K562 (cell line): ENCODE data around the gene WDR35. TPM values are rescaled to one million over a fixed set of nuclear protein-coding genes. Genes with fewer than 3 reads are reported as not detected.

Experiments used
- ATAC-seq: fragments of 200-7000 bp; cut with Tn5 transposase; 3 replicates; pipeline ENCODE4 v1.9.1; 2020; ENCODE audit warnings: moderate library complexity
- BruUV-seq: library from RNA; stranded (reverse); fragments of 400-500 nt; replicated peaks from 2 replicates; lab custom pipeline; 2021; lab: Mats Ljungman, UMichigan
- CTCF ChIA-PET: fragments of 300-600 bp; formaldehyde crosslinking; extraction: SDS; loops from one replicate; lab custom pipeline; 2021; ENCODE audit warnings: low intra/inter-chr PET ratio; lab: Yijun Ruan, JAX
- POLR2A ChIA-PET: fragments of 300-600, 350-650 bp; sonication (Branson Sonifier 250); formaldehyde crosslinking; extraction: SDS; loops from one replicate; lab custom pipeline; 2021; ENCODE audit warnings: antibody characterized with exemption, inconsistent platforms; lab: Yijun Ruan, JAX
- DNase-seq, 4 experiments: peaks; one replicate each; pipeline versions ENCODE4 v3.0.0 to v3.0.0-alpha.2; 2011 to 2018; ENCODE audit warnings: low spot score in 3 of 4, mixed read lengths in 3 of 4; ENCODE audit errors: extremely low read depth in 1 of 4
- FAIRE-seq: peaks from 2 replicates; lab custom pipeline; 2011; peaks lifted over from hg19 to GRCh38; lab: Jason Lieb, UNC
- H2AFZ ChIP-seq: 2 replicates; pipeline ENCODE4 v1.6.0; 2011; ENCODE audit warnings: low read depth, low read length, control low read depth, inconsistent platforms
- H3K27ac ChIP-seq: fragments of 200-600 bp; 3 replicates; pipeline ENCODE4 v1.8.0; 2011; ENCODE audit warnings: low read depth, mild to moderate bottlenecking, control low read depth, inconsistent platforms, low read length, moderate library complexity, mixed read lengths; ENCODE audit errors: extremely low read depth
- H3K27me3 ChIP-seq, 2 experiments: fragments of 300-600 bp in 1 of 2; 2 replicates in 1 of 2; 3 replicates in 1 of 2; pipeline versions ENCODE4 v1.6.0 to v1.8.0; 2011; ENCODE audit warnings: inconsistent platforms in 2 of 2, low read length in 2 of 2, mild to moderate bottlenecking in 1 of 2, mixed read lengths in 1 of 2, moderate library complexity in 1 of 2; ENCODE audit not compliant: control insufficient read depth in 2 of 2, insufficient read depth in 2 of 2
- H3K36me3 ChIP-seq: fragments of 300-600 bp; 3 replicates; pipeline ENCODE4 v1.8.0; 2011; ENCODE audit warnings: mild to moderate bottlenecking, low read length, inconsistent platforms; ENCODE audit not compliant: control insufficient read depth, insufficient read depth
- H3K4me1 ChIP-seq, 2 experiments: fragments of 200-600 bp in 1 of 2; replicated peaks in 1 of 2; 2 replicates in 1 of 2; 3 replicates in 1 of 2; pipeline versions ENCODE4 v1.5.1 to v1.8.0; 2011; ENCODE audit warnings: inconsistent platforms in 2 of 2, low read length in 2 of 2, mild to moderate bottlenecking in 1 of 2, mixed read lengths in 1 of 2, moderate library complexity in 1 of 2; ENCODE audit not compliant: control insufficient read depth in 2 of 2, insufficient read depth in 2 of 2
- H3K4me2 ChIP-seq: 2 replicates; pipeline ENCODE4 v1.6.1; 2011; ENCODE audit warnings: low read length, control low read depth, inconsistent platforms, mixed read lengths; ENCODE audit not compliant: insufficient read depth
- H3K4me3 ChIP-seq: fragments of 200-600 bp; sonication (generic), shearing (Covaris generic); 2 replicates; pipeline ENCODE4 v1.5.1; 2016; ENCODE audit warnings: control low read depth, inconsistent platforms
- H3K79me2 ChIP-seq: fragments of 200-600 bp; 3 replicates; pipeline ENCODE4 v1.8.0; 2011; ENCODE audit warnings: low read length, inconsistent platforms; ENCODE audit not compliant: control insufficient read depth, insufficient read depth
- H3K9ac ChIP-seq, 2 experiments: 2 replicates each; pipeline versions ENCODE4 v1.6.0 to v1.6.1; 2011; ENCODE audit warnings: low read depth in 2 of 2, low read length in 2 of 2, control low read depth in 1 of 2, inconsistent platforms in 1 of 2, mild to moderate bottlenecking in 1 of 2, mixed read lengths in 1 of 2; ENCODE audit not compliant: insufficient read depth in 1 of 2
- H3K9me1 ChIP-seq: one replicate; pipeline ENCODE4 v1.6.0; 2011; ENCODE audit warnings: inconsistent platforms, mild to moderate bottlenecking, low read length, moderate library complexity; ENCODE audit not compliant: control insufficient read depth, insufficient read depth
- H3K9me3 ChIP-seq: replicated peaks from 2 replicates; pipeline ENCODE4 v1.5.1; 2011; ENCODE audit warnings: low read depth, low read length, inconsistent platforms; ENCODE audit not compliant: control insufficient read depth, insufficient read depth
- H4K20me1 ChIP-seq: replicated peaks from 2 replicates; pipeline ENCODE4 v1.6.1; 2011; ENCODE audit warnings: low read length, inconsistent platforms, mixed read lengths; ENCODE audit not compliant: control insufficient read depth, insufficient read depth
- BMI1 ChIP-seq: fragments of 150-350 bp; IDR thresholded peaks from 2 replicates; pipeline ENCODE4 v1.6.1; 2014; ENCODE audit warnings: low read length
- C11orf30 ChIP-seq: fragments of 450-650 bp; IDR thresholded peaks from 2 replicates; pipeline ENCODE4 v1.6.1; 2016; ENCODE audit warnings: low read depth, mild to moderate bottlenecking
- FOXK1 ChIP-seq: sonication (generic); formaldehyde crosslinking; IDR thresholded peaks from 2 replicates; pipeline ENCODE4 v1.8.0; 2022; ENCODE audit warnings: missing genetic modification reagents, mild to moderate bottlenecking, borderline replicate concordance
- GTF2F1 ChIP-seq: IDR thresholded peaks from 2 replicates; pipeline ENCODE4 v1.6.1; 2011; ENCODE audit warnings: low read depth, low read length, improper control_type of control experiment
- LEF1 ChIP-seq: fragments of 450-650 bp; IDR thresholded peaks from 2 replicates; pipeline ENCODE4 v1.6.1; 2016; ENCODE audit warnings: mild to moderate bottlenecking
- MEIS2 ChIP-seq: fragments of 450-650 bp; IDR thresholded peaks from 2 replicates; pipeline ENCODE4 v1.6.1; 2014; ENCODE audit warnings: mild to moderate bottlenecking; ENCODE audit not compliant: partially characterized antibody
- NCOR1 ChIP-seq: fragments of 450-650 bp; IDR thresholded peaks from 2 replicates; pipeline ENCODE4 v1.6.1; 2016; ENCODE audit warnings: mild to moderate bottlenecking, moderate library complexity
- NR3C1 ChIP-seq: sonication (generic); formaldehyde crosslinking; IDR thresholded peaks from 2 replicates; pipeline ENCODE4 v1.8.1; 2022; ENCODE audit warnings: missing genetic modification reagents
- POLR2AphosphoS2 ChIP-seq: IDR thresholded peaks from 2 replicates; pipeline ENCODE4 v1.6.1; 2012; ENCODE audit warnings: low read length, improper control_type of control experiment
- PTBP1 ChIP-seq: fragments of 200-400 bp; formaldehyde crosslinking; IDR thresholded peaks from 2 replicates; pipeline ENCODE4 v1.6.1; 2017; ENCODE audit warnings: low read depth, low read length
- TEAD2 ChIP-seq: fragments of 450-650 bp; IDR thresholded peaks from 2 replicates; pipeline ENCODE4 v1.6.1; 2016; ENCODE audit warnings: missing genetic modification characterization, control low read depth, missing compliant biosample characterization
- ZKSCAN3 ChIP-seq: fragments of 250-450 bp; sonication (Bioruptor Pico); IDR thresholded peaks from 2 replicates; pipeline ENCODE4 v1.4.0; 2020
- ZNF695 ChIP-seq: fragments of 450-650 bp; formaldehyde crosslinking; IDR thresholded peaks from 2 replicates; pipeline ENCODE4 v1.4.0; 2020; ENCODE audit warnings: mild to moderate bottlenecking, moderate library complexity
- ZNF696 ChIP-seq: fragments of 250-450 bp; sonication (Bioruptor Pico); conservative IDR thresholded peaks from 2 replicates; pipeline ENCODE4 v1.4.0; 2020; ENCODE audit warnings: mild to moderate bottlenecking, moderate library complexity
- WGBS: fragments of 100-300 bp; shearing (Covaris generic); methylation state at CpG from one replicate; pipeline ENCODE4 v1.1.6; 2016; ENCODE audit warnings: low coverage, mixed read lengths; ENCODE audit not compliant: insufficient coverage; ENCODE audit errors: missing lambda C conversion rate; 5-methylcytosine and 5-hydroxymethylcytosine counted together
- in situ Hi-C: fragments of 300-500 bp; cut with MboI; formaldehyde crosslinking; loops from 4 replicates; pipeline ENCODE4 v1.15.0; 2018; ENCODE audit warnings: inconsistent platforms, mixed read lengths
- intact Hi-C: fragments of 100-400 bp; cut with micrococcal nuclease; formaldehyde crosslinking; loops from 2 replicates; pipeline ENCODE4 v1.14.2; 2022
- polyA plus RNA-seq, 8 experiments: library from polyadenylated mRNA; depleted of rRNA in 4 of 8; stranded (reverse) in 5 of 8; unstranded in 3 of 8; fragments of >200 nt; fragmentation: Nextera tagmentation in 2 of 8; fragmentation: Illumina TruSeq in 1 of 8; extraction: Ambion mirVana in 2 of 8; extraction: Trizol in 1 of 8; gene quantifications; 2 replicates each; pipeline versions ENCODE4 v1.2.1 to v1.2.3, GENCODE V29; 2011 to 2014; ENCODE audit warnings: inconsistent platforms in 1 of 8, missing spikeins in 1 of 8
- total RNA-seq, 7 experiments: library from RNA; depleted of rRNA in 6 of 7; stranded (reverse); fragments of >200 nt in 6 of 7; fragmentation: Illumina TruSeq in 2 of 7; extraction: Trizol in 2 of 7; gene quantifications; 2 replicates each; pipeline versions ENCODE4 v1.2.1 to v1.2.3, GENCODE V29; 2011 to 2021; ENCODE audit warnings: low replicate concordance in 1 of 7
- TF ChIP-seq, protein P1 (sequence below): fragments of 450-650 bp; IDR thresholded peaks from 2 replicates; pipeline ENCODE4 v1.6.1; 2016; ENCODE audit warnings: antibody characterized with exemption

The WDR35 gene
- total and polyA plus RNA-seq, 9 of the 15 experiments (the other 6 are each of a cell fraction or from before 2014, with no cell fraction given), result 3.3 to 13.1 (median 8.0) TPM

DNA sequence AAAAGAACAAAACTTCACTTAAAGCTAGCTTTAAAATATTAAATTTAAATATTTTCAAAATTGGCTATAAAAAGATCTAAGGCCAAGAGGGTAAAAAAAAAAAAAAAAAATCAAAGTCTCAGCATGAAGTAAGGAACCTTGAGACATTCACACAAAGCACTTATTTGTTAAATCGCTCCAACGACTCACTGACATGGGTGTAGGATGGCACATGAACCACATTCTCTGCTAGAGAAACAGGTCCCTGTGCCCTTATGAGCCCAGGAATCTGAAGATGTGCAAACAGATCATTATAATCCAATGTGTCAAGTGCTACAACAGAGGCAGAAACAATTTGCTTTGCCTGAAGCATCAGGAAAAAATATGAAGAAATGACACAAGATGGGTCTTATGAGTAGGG is 47.8 kb upstream of the WDR35 start:
- 100% methylated on average over 2 of the region's 2 CpGs for WGBS
- no peak for ATAC-seq
- H3K9me1 ChIP-seq, result no peaks in the 10 kb centered on the region
- DNase-seq, result no peak
- H3K4me1 ChIP-seq, result no peaks in the 10 kb centered on the region; a peak in 2 of 5 replicates
- BruUV-seq, result no TSS peak
- H3K4me2 ChIP-seq, result no peak overlapping the region
- no peaks in the 10 kb centered on the region; the same call in none of the 2 replicates for H4K20me1 ChIP-seq
- no peak overlapping the region for H3K9ac ChIP-seq
- in situ Hi-C loops (no loop called here), intact Hi-C loops (no loop called here)
- POLR2A ChIA-PET, result interaction anchor here (0.7 to 0.8 kb wide), 2 partner anchors 10 to 507 kb away, joined by 3 to 4 read pairs; no protein-coding TSS in a partner anchor
- no peak overlapping the region for H2AFZ ChIP-seq
- no peaks in the 10 kb centered on the region for H3K9me3 ChIP-seq
- H3K27ac ChIP-seq, result no peak overlapping the region
- H3K27me3 ChIP-seq, result no peaks in the 10 kb centered on the region
- H3K4me3 ChIP-seq, result no peak overlapping the region
- peaks cover 91% of the 10 kb centered on the region for H3K36me3 ChIP-seq
- peaks cover 22% of the 10 kb centered on the region for H3K79me2 ChIP-seq
- no peak for TF ChIP-seq GTF2F1
- TF ChIP-seq FOXK1 (CRISPR knock-in tag), result no peak
- TF ChIP-seq MEIS2, result no peak
- TF ChIP-seq NR3C1 (CRISPR knock-in tag), result no peak
- TF ChIP-seq ZKSCAN3 (CRISPR knock-in tag), result no peak
- TF ChIP-seq ZNF696 (CRISPR knock-in tag), result no peak
- TF ChIP-seq PTBP1, result no peak
- TF ChIP-seq POLR2AphosphoS2, result no peak
- TF ChIP-seq, protein P1, sequence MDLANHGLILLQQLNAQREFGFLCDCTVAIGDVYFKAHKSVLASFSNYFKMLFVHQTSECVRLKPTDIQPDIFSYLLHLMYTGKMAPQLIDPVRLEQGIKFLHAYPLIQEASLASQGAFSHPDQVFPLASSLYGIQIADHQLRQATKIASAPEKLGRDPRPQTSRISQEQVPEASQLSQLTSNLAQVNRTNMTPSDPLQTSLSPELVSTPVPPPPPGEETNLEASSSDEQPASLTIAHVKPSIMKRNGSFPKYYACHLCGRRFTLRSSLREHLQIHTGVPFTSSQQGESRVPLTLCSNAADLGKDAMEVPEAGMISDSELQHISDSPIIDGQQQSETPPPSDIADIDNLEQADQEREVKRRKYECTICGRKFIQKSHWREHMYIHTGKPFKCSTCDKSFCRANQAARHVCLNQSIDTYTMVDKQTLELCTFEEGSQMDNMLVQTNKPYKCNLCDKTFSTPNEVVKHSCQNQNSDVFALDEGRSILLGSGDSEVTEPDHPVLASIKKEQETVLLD, result no peak
- TF ChIP-seq LEF1, result no peak
- TF ChIP-seq BMI1, result no peak
- no peak for TF ChIP-seq C11orf30
- TF ChIP-seq NCOR1, result no peak
- TF ChIP-seq TEAD2 (tag), result no peak
- no peak for TF ChIP-seq ZNF695
- TF ChIP-seq, all 486 proteins: peak for 0
- CTCF ChIA-PET, result no interaction called here
- no peak for FAIRE-seq
